ENCODE results near the gene LRRC37A2.
"Not testable (repeated sequence)": the region's sequence is repeated elsewhere in the genome, so short reads cannot be mapped to it uniquely, and the experiment has no call there.

The LRRC37A2 gene

DNA sequence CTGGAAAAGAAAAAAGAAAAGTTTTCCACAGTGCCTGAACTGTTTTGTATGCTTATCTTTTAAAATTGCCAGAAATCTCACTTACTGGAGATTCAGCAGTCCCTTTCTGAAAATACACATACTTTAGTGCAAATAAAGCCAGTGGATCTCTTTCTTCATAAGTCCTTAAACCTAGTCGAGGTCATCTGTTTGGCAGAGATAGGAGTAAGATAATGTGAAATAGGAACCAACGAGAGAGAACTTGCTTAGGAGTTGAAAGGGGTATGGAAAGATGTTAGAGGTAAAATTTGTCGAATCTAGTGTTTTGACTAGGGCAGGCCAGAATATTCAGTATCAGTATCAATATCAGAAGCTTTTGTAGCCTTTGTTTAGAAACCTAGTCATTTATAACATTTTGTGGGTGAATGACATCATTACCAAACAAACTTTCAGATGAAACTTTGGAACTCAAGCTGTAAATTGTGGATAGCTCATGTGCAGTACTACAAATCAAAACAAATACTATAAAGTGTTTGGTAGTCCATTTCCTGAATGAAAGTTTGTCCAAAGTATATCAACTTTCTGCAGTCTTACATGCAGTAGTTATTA, 86.2 kb downstream of the LRRC37A2 start:
- not testable (repeated sequence) for H3K4me3 ChIP-seq (ENCODE audit: low read length)

DNA sequence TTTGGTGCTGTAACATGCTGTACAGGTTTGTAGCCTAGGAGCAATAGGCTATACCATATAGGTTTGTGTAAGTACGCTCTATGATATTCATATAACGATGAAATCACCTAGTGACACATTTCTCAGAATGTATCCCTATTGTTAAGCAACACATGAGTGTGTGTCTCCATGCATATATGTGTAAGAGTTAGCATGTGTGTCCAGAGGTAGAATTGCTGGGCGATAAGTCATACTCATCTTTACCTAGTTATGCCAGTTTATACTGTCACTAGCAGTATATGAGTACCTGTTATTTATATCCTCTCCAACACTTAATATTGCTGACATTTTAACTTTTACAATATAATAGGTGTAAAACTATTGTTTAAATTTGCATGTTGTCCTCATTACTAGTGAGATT, 88.5 kb downstream of the LRRC37A2 start:
- H3K4me3 ChIP-seq (ENCODE audit: low read length): not testable (repeated sequence)

- not testable (repeated sequence) for H3K4me3 ChIP-seq (ENCODE audit: low read length)
Measured at GRCh38 chr17:46603125-46603524, 90.9 kb downstream of the LRRC37A2 start.

Measured in GM08714 (cell line).